ENCODE measurements around the gene PPIL1. TPM values are rescaled to one million over a fixed set of nuclear protein-coding genes. Genes with fewer than 3 reads are reported as not detected.

The PPIL1 gene
- total and polyA plus RNA-seq, 2 of the 8 experiments (the other 6 are each of a cell fraction or from before 2014, with no cell fraction given), result 83.7 to 86.5 TPM

GRCh38 chr6:36830577-36830976 is 44.0 kb downstream of the PPIL1 start:
- no peak for DNase-seq (ENCODE audit: low read depth in 1 of 2, low spot score in 2 of 2)
- H2AK5ac ChIP-seq (ENCODE audit: low read depth, low read length), result no peak overlapping the region
- no peak for FAIRE-seq
- no peak overlapping the region for H3K18ac ChIP-seq (ENCODE audit: extremely low read depth, low read length)
- H3K79me1 ChIP-seq (ENCODE audit: low read depth, low read length), result no peaks in the 10 kb centered on the region; the same call in 1 of the 2 replicates
- H2BK20ac ChIP-seq (ENCODE audit: low read length), result no peak overlapping the region
- no peak overlapping the region for H3K4me3 ChIP-seq (ENCODE audit: extremely low read depth in 1 of 4, insufficient read depth in 2 of 4, low read depth in 3 of 4, low read length in 4 of 4)
- ChIA-PET CTCF (ENCODE audit: partially characterized antibody) (interaction anchor here (0.8 to 14.1 kb wide), 8 partner anchors 11 to 96 kb away, joined by 3 to 121 read pairs (median 6); no protein-coding TSS in a partner anchor), POLR2A (ENCODE audit: partially characterized antibody) (interaction anchor here (0.8 to 1.1 kb wide), 2 partner anchors 10 to 44 kb away, joined by 3 to 4 read pairs; partner anchors contain the start of gene PPIL1)
- no peak overlapping the region for H3K56ac ChIP-seq (replicated peaks; ENCODE audit: insufficient read length, low read depth, low read length)
- no peaks in the 10 kb centered on the region; a peak in 1 of 7 replicates for H3K27me3 ChIP-seq (replicated peaks in 1 of 4; ENCODE audit: control insufficient read depth in 3 of 4, extremely low read depth in 1 of 4, insufficient read depth in 3 of 4, low read length in 3 of 4)
- H3K9ac ChIP-seq (replicated peaks in 1 of 4; ENCODE audit: extremely low read depth in 1 of 4, low read depth in 3 of 4, low read length in 3 of 4), result no peak overlapping the region
- H4K8ac ChIP-seq (ENCODE audit: extremely low read depth, insufficient read depth, low read length), result no peak overlapping the region
- H3K23me2 ChIP-seq (ENCODE audit: low read depth, low read length), result no peaks in the 10 kb centered on the region
- no peaks in the 10 kb centered on the region for H3K36me3 ChIP-seq (ENCODE audit: control insufficient read depth in 2 of 4, insufficient read depth in 4 of 4, low read length in 3 of 4)
- 86% methylated on average over 2 of the region's 2 CpGs; no CpG with 5 or more reads in 1 of the 2 experiments for WGBS, 2 experiments (ENCODE audit: extremely low coverage in 1 of 2, insufficient coverage in 1 of 2, insufficient read length in 1 of 2, insufficient replicate concordance in 2 of 2, low coverage in 1 of 2, low lambda C conversion rate in 2 of 2, missing lambda C conversion rate in 1 of 2)
- H4K20me1 ChIP-seq (replicated peaks in 1 of 2; ENCODE audit: control insufficient read depth in 1 of 2, insufficient read depth in 2 of 2, low read length in 2 of 2), result no peaks in the 10 kb centered on the region
- no peaks in the 10 kb centered on the region for H3K9me3 ChIP-seq (ENCODE audit: insufficient read depth in 2 of 2, low read depth in 1 of 2, low read length in 1 of 2)
- H4K5ac ChIP-seq (ENCODE audit: insufficient read length, low read depth, low read length), result no peak overlapping the region
- no peak overlapping the region for H3K14ac ChIP-seq (ENCODE audit: insufficient read length)
- no peaks in the 10 kb centered on the region for H3K79me2 ChIP-seq (ENCODE audit: control insufficient read depth in 1 of 2, insufficient read depth in 2 of 2, low read length in 2 of 2)
- no peak overlapping the region for H2BK12ac ChIP-seq (ENCODE audit: low read depth, low read length)
- H3K4me2 ChIP-seq (ENCODE audit: insufficient read depth in 1 of 2, low read depth in 2 of 2, low read length in 2 of 2), result no peak overlapping the region
- no peak overlapping the region for H3K4ac ChIP-seq (replicated peaks; ENCODE audit: insufficient read length, low read depth, low read length)
- H2BK120ac ChIP-seq (replicated peaks; ENCODE audit: low read depth, low read length), result no peak overlapping the region
- no peak overlapping the region for H2BK5ac ChIP-seq (ENCODE audit: low read depth, low read length)
- TF ChIP-seq BCL11A (IDR thresholded peaks at IDR 0.05; ENCODE audit: low read depth in 2 of 2, low read length in 2 of 2) (no peak), EZH2 (IDR thresholded peaks at IDR 0.05; ENCODE audit: low read depth, low read length, severe bottlenecking) (no peak), CEBPB (IDR thresholded peaks at IDR 0.05; ENCODE audit: low read depth, low read length) (no peak), KDM5A (IDR thresholded peaks at IDR 0.05; ENCODE audit: low read length) (no peak)
- H4K91ac ChIP-seq (replicated peaks; ENCODE audit: insufficient read length, low read length), result no peak overlapping the region
- no peak overlapping the region for H3K27ac ChIP-seq (ENCODE audit: low read depth, low read length)
- no peak overlapping the region for H2AFZ ChIP-seq (ENCODE audit: low read length)
- H3K4me1 ChIP-seq (replicated peaks in 1 of 4; ENCODE audit: control insufficient read depth in 3 of 4, insufficient read depth in 4 of 4, low read length in 3 of 4), result peaks cover 0 to 4% (median 1%) of the 10 kb centered on the region in 4 experiments; a peak in 2 of 7 replicates
- no peak overlapping the region for H3K23ac ChIP-seq (ENCODE audit: insufficient read length)
- H2BK15ac ChIP-seq (ENCODE audit: low read length), result no peak overlapping the region
